Suprapubic skin (tissue), 3 donors: Measurements from ENCODE around the gene TMEM222.

Experiments used
- CTCF ChIP-seq, 2 donors: fragments of 200-600 bp in 1 of 2; fragments of 450-650 bp in 1 of 2; sonication (generic) in 1 of 2; IDR thresholded peaks; one replicate each; pipeline ENCODE4 v1.5.1; 2016 to 2019; ENCODE audit warnings: antibody characterized with exemption in 2 of 2, mild to moderate bottlenecking in 1 of 2, moderate library complexity in 1 of 2
- POLR2A ChIP-seq, 2 donors: fragments of 450-650 bp; IDR thresholded peaks; one replicate each; pipeline ENCODE4 v1.6.1; 2017; ENCODE audit warnings: antibody characterized with exemption in 2 of 2, mild to moderate bottlenecking in 2 of 2, moderate library complexity in 2 of 2

GRCh38 chr1:27339213-27339612 lies 17.2 kb downstream of the TMEM222 start:
- TF ChIP-seq CTCF (IDR thresholded peaks at IDR 0.05) (no peak), POLR2A (IDR thresholded peaks at IDR 0.05) (no peak)
